T-helper 2 cell treated with Interferon-gamma antibody and Interleukin-4, amounts not matched to agents 5 μg/mL and 100 μg/mL, for 36 hours (primary cell): ENCODE data around the gene LAMC1.

Experiments used
- DNase-seq: peaks from one replicate; pipeline ENCODE4 v3.0.0; 2021; ENCODE audit warnings: low spot score
- H3K27ac Mint-ChIP-seq: one replicate; pipeline ENCODE4 v1.8.0; 2021; ENCODE audit warnings: mild to moderate bottlenecking, mixed read lengths
- H3K27me3 Mint-ChIP-seq: one replicate; pipeline ENCODE4 v1.8.0; 2021; ENCODE audit warnings: low read depth, mixed read lengths
- H3K36me3 Mint-ChIP-seq: one replicate; pipeline ENCODE4 v1.8.0; 2021; ENCODE audit warnings: low read depth, mixed read lengths
- H3K4me1 Mint-ChIP-seq: one replicate; pipeline ENCODE4 v1.8.0; 2021; ENCODE audit warnings: low read depth, mixed read lengths
- H3K4me3 Mint-ChIP-seq: one replicate; pipeline ENCODE4 v1.8.0; 2022; ENCODE audit warnings: mild to moderate bottlenecking, moderate library complexity, mixed read lengths
- H3K9me3 Mint-ChIP-seq: one replicate; pipeline ENCODE4 v1.8.0; 2021; ENCODE audit warnings: mixed read lengths

LAMC1 gene

DNA sequence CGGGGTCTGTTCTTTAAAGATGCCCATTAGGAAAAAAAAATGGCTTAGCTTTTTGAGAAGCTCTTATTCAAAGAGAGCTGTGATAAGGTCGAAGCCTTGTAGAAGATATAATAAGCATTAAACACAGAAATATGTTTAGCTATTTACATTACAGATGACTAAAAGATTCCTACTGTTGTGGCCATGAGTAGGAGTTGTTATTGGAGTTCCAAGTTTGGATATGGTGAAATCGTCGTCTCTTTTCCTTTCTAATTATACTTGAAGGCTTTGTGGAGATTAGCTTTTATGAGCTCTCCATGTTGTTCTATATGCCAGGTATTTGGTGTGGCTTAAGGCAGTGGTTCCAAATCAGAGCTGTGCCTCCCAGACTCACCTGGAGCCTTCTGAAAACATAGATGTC, 82.9 kb downstream of the LAMC1 start:
- Mint-ChIP-seq H3K36me3 (no peaks in the 10 kb centered on the region), H3K27me3 (peaks cover 22% of the 10 kb centered on the region), H3K4me3 (no peak overlapping the region), H3K27ac (no peak overlapping the region), H3K4me1 (no peaks in the 10 kb centered on the region), H3K9me3 (no peaks in the 10 kb centered on the region)
- DNase-seq, result no peak

DNA sequence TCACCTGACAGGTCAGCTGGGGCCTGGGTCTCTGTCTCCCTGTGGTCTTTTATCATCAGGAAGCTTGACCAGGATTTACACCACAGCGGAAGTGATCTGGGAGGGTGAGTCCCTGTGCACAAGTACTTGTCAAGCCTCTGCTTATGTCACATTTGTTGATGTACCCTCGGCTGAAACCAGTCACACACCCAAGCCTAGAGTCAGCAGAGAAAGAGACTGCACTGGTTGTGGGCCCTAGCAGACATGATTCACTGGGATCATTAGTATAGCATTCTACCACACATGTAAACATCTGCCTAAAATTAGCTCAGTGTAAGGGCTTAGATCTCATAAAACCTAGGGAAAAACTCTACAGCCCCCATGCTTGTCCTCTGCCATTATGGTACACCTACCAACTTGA, 83.5 kb downstream of the LAMC1 start:
- DNase-seq, result no peak
- H3K9me3 Mint-ChIP-seq, result no peaks in the 10 kb centered on the region
- H3K27ac Mint-ChIP-seq, result no peak overlapping the region
- H3K36me3 Mint-ChIP-seq, result no peaks in the 10 kb centered on the region
- no peak overlapping the region for H3K4me3 Mint-ChIP-seq
- H3K4me1 Mint-ChIP-seq, result no peaks in the 10 kb centered on the region
- H3K27me3 Mint-ChIP-seq, result peaks cover 22% of the 10 kb centered on the region

DNA sequence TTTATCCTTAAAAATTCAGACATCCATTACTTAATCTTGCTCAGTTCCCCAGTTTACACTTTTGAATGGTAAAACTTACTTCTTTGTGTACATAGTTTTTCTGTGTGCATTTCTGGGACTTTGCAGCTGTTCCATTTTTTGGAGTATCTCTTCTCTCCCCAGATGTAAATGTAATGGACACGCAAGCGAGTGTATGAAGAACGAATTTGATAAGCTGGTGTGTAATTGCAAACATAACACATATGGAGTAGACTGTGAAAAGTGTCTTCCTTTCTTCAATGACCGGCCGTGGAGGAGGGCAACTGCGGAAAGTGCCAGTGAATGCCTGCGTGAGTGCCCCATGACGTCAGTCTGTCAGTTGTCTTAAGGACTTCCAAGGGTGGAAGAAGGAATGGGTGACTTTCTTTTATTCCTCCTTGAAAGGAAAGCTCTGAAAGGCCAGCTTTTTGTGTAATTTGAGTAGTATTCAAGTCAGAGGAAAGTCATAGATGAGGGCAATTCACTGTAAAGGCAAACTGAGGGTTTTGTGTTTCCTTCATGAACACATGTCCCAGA, 87.2 kb downstream of the LAMC1 start:
- Mint-ChIP-seq H3K36me3 (no peaks in the 10 kb centered on the region), H3K4me1 (no peaks in the 10 kb centered on the region), H3K4me3 (no peak overlapping the region), H3K27ac (no peak overlapping the region), H3K27me3 (peaks cover 16% of the 10 kb centered on the region), H3K9me3 (no peaks in the 10 kb centered on the region)
- no peak for DNase-seq

DNA sequence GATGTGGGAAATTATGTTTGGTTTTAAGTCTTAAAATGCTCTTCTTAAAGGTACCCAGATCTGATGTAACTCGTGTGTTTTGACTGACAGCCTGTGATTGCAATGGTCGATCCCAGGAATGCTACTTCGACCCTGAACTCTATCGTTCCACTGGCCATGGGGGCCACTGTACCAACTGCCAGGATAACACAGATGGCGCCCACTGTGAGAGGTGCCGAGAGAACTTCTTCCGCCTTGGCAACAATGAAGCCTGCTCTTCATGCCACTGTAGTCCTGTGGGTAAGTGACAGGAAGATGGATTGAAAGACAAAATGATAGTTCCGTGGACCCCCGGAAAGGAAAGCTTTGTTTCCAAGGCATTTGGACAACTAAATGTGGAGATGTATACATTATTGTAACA, 91.2 kb downstream of the LAMC1 start:
- H3K9me3 Mint-ChIP-seq, result no peaks in the 10 kb centered on the region
- H3K36me3 Mint-ChIP-seq, result no peaks in the 10 kb centered on the region
- no peaks in the 10 kb centered on the region for H3K4me1 Mint-ChIP-seq
- no peak overlapping the region for H3K27ac Mint-ChIP-seq
- peaks cover 6% of the 10 kb centered on the region for H3K27me3 Mint-ChIP-seq
- DNase-seq, result no peak
- H3K4me3 Mint-ChIP-seq, result no peak overlapping the region

GRCh38 chr1:183116416-183116815, 93.2 kb downstream of the LAMC1 start:
- H3K4me3 Mint-ChIP-seq, result no peak overlapping the region
- H3K27me3 Mint-ChIP-seq, result peaks cover 3% of the 10 kb centered on the region
- H3K27ac Mint-ChIP-seq, result no peak overlapping the region
- no peak for DNase-seq
- no peaks in the 10 kb centered on the region for H3K4me1 Mint-ChIP-seq
- no peaks in the 10 kb centered on the region for H3K9me3 Mint-ChIP-seq
- no peaks in the 10 kb centered on the region for H3K36me3 Mint-ChIP-seq

DNA sequence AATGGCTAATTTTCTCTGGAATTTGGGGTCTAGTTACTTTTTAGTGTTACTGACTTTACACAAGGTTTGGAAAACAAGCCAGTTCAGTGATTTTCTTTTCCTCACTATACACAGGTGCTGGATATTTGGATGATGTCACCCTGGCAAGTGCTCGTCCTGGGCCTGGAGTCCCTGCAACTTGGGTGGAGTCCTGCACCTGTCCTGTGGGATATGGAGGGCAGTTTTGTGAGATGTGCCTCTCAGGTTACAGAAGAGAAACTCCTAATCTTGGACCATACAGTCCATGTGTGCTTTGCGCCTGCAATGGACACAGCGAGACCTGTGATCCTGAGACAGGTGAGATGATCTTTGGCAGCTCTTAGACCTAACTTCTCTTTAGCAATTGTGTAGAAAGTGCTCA, 98.4 kb downstream of the LAMC1 start:
- DNase-seq, result no peak
- H3K4me3 Mint-ChIP-seq, result no peak overlapping the region
- H3K4me1 Mint-ChIP-seq, result no peaks in the 10 kb centered on the region
- H3K27me3 Mint-ChIP-seq, result no peaks in the 10 kb centered on the region
- H3K9me3 Mint-ChIP-seq, result no peaks in the 10 kb centered on the region
- no peak overlapping the region for H3K27ac Mint-ChIP-seq
- no peaks in the 10 kb centered on the region for H3K36me3 Mint-ChIP-seq

DNA sequence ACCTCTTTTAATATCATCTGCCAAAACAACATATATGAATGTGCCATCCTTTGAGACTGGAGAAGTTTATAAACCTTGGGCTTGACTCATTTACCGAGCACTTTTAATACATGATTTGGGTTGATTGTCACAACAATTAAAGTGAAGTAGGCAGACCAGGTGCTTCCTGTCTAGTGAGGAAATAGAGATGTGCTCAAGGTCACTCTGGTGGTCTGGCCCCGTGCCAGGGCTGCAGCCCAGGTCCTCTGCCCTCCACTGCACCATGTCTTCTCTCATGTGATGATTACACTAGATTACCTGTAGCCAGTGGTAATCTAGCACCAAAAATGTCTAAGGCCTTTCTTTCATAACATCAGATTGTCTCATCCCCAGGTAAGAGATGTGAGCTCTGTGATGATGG, 101.0 kb downstream of the LAMC1 start:
- DNase-seq, result no peak
- Mint-ChIP-seq H3K36me3 (no peaks in the 10 kb centered on the region), H3K27ac (no peak overlapping the region), H3K27me3 (no peaks in the 10 kb centered on the region), H3K4me3 (no peak overlapping the region), H3K4me1 (no peaks in the 10 kb centered on the region), H3K9me3 (no peaks in the 10 kb centered on the region)

DNA sequence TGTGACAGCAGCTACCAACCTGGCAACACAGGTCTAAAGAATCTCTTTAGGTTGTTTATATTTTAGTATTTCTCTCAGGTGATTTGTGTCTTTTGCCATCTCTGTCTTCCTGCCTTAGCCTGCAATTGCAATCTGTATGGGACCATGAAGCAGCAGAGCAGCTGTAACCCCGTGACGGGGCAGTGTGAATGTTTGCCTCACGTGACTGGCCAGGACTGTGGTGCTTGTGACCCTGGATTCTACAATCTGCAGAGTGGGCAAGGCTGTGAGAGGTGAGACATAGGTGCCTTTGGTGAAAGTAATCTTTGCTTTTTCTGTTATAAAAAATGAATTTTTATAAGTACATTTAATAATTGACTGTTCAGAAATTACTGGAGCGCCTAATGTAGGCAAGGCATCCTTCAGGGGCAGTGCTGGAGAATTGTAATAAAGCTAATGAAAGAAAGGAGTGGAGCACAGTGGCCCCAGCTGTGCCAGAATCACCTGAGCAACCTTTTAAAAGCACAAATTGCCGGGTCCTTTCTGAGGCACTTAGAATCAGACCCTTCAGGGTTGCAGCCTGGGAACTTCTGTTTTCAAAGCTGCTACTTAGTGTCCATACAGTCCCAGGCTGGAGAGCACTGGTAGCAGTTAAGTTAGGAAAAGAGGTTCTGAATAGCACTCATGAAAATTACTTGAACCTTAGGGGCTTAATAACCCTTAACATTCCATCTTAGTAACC, 102.2 kb downstream of the LAMC1 start:
- no peak overlapping the region for H3K27ac Mint-ChIP-seq
- no peaks in the 10 kb centered on the region for H3K9me3 Mint-ChIP-seq
- H3K27me3 Mint-ChIP-seq, result no peaks in the 10 kb centered on the region
- H3K4me3 Mint-ChIP-seq, result no peak overlapping the region
- no peak for DNase-seq
- H3K36me3 Mint-ChIP-seq, result no peaks in the 10 kb centered on the region
- no peaks in the 10 kb centered on the region for H3K4me1 Mint-ChIP-seq

DNA sequence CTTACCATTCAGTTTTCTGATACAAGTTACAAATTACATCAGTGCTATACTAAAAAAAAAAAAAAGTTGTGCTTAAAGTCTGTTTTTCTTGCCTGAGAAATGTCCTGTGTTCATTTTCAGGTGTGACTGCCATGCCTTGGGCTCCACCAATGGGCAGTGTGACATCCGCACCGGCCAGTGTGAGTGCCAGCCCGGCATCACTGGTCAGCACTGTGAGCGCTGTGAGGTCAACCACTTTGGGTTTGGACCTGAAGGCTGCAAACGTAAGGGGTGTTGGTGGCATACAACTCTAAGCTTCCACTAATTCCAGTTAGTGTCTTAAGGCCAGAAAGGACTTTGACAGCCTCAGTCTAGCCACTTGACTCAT, 102.8 kb downstream of the LAMC1 start:
- DNase-seq, result no peak
- H3K27me3 Mint-ChIP-seq, result no peaks in the 10 kb centered on the region
- H3K27ac Mint-ChIP-seq, result no peak overlapping the region
- H3K9me3 Mint-ChIP-seq, result no peaks in the 10 kb centered on the region
- H3K4me1 Mint-ChIP-seq, result no peaks in the 10 kb centered on the region
- H3K36me3 Mint-ChIP-seq, result no peaks in the 10 kb centered on the region
- no peak overlapping the region for H3K4me3 Mint-ChIP-seq

- no peak overlapping the region for H3K4me3 Mint-ChIP-seq
- no peaks in the 10 kb centered on the region for H3K4me1 Mint-ChIP-seq
- H3K36me3 Mint-ChIP-seq, result no peaks in the 10 kb centered on the region
- H3K27me3 Mint-ChIP-seq, result no peaks in the 10 kb centered on the region
- DNase-seq, result no peak
- H3K27ac Mint-ChIP-seq, result no peak overlapping the region
- H3K9me3 Mint-ChIP-seq, result no peaks in the 10 kb centered on the region
These were observed 103.3 kb downstream of the LAMC1 start for GRCh38 chr1:183126528-183126927.

DNA sequence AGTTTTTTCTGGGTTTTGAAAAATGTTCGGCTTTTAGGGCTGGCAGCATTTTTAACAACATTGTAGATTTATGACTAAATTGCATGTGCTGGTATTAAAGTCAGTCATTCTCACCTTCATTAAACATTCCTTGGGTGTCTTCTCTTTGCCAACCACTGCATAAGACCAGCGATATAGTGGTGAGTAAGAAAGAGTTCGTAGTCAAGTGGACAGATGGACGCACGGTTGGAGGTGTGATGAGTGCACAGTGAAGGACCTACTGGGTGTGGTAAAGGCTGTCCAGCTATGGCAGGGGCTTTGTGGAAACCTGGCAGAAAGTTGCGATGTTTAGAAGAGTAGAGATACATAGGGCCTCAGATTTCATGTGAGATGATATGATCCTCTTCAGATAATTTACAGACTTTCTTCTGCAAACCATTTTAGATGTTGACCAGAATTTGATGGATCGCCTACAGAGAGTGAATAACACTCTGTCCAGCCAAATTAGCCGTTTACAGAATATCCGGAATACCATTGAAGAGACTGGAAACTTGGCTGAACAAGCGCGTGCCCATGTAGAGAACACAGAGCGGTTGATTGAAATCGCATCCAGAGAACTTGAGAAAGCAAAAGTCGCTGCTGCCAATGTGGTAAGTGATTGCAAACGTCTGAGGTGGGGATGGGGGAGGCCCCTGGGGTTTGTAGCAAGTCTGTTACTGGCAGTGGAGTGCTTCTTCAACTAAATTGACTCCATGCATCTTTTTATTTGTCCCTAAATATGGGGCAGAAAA, 106.9 kb downstream of the LAMC1 start:
- Mint-ChIP-seq H3K4me3 (no peak overlapping the region), H3K9me3 (no peaks in the 10 kb centered on the region), H3K27ac (no peak overlapping the region), H3K4me1 (no peaks in the 10 kb centered on the region), H3K27me3 (no peaks in the 10 kb centered on the region), H3K36me3 (no peaks in the 10 kb centered on the region)
- no peak for DNase-seq

GRCh38 chr1:183131166-183131565, 107.9 kb downstream of the LAMC1 start:
- H3K4me3 Mint-ChIP-seq, result no peak overlapping the region
- no peak overlapping the region for H3K27ac Mint-ChIP-seq
- H3K36me3 Mint-ChIP-seq, result no peaks in the 10 kb centered on the region
- H3K9me3 Mint-ChIP-seq, result no peaks in the 10 kb centered on the region
- H3K27me3 Mint-ChIP-seq, result no peaks in the 10 kb centered on the region
- no peak for DNase-seq
- H3K4me1 Mint-ChIP-seq, result no peaks in the 10 kb centered on the region

GRCh38 chr1:183135336-183135735, 112.1 kb downstream of the LAMC1 start:
- H3K36me3 Mint-ChIP-seq, result no peaks in the 10 kb centered on the region
- no peak overlapping the region for H3K4me3 Mint-ChIP-seq
- DNase-seq, result no peak
- H3K27ac Mint-ChIP-seq, result no peak overlapping the region
- H3K9me3 Mint-ChIP-seq, result no peaks in the 10 kb centered on the region
- no peaks in the 10 kb centered on the region for H3K4me1 Mint-ChIP-seq
- H3K27me3 Mint-ChIP-seq, result peaks cover 10% of the 10 kb centered on the region

- Mint-ChIP-seq H3K27ac (no peak overlapping the region), H3K36me3 (no peaks in the 10 kb centered on the region), H3K9me3 (no peaks in the 10 kb centered on the region), H3K4me3 (no peak overlapping the region), H3K4me1 (no peaks in the 10 kb centered on the region), H3K27me3 (peaks cover 26% of the 10 kb centered on the region)
- DNase-seq, result no peak
These were observed 114.6 kb downstream of the LAMC1 start for GRCh38 chr1:183137782-183138181.
